ENCODE data around the gene AFF2.

DNA sequence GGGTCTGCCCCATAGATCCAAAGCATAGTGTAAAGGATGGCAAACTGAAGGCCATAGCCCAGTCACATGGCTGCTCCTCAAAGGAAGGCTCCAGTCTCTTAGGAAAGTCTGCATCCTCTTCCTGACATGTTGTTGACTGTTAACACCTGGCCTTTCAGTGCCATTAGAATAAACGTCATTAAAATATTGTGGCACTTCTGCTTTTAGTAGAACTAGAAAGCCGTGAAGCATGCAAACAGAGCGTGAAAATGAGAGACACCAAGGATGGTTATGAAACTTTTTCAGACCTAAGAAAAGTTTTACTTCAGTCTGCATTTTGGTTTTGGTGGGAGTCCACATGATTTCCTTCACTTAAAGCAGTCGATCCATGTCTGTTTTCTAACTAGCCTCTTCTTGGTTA, 41.1 kb upstream of the AFF2 start:
- TF ChIP-seq CTCF (IDR thresholded peaks at IDR 0.05) (no peak), POLR2A (IDR thresholded peaks at IDR 0.05) (no peak)

All from testis (tissue), 2 donors.